GM12878 (cell line): ENCODE data around the gene SIGLEC14. TPM values are rescaled to one million over a fixed set of nuclear protein-coding genes. Genes with fewer than 3 reads are reported as not detected.

Experiments
- CHD2 ChIP-seq: IDR thresholded peaks from 2 replicates; pipeline ENCODE4 v1.6.1; 2011; ENCODE audit warnings: low read depth, low read length, improper control_type of control experiment, borderline replicate concordance
- DPF2 ChIP-seq: fragments of 450-650 bp; IDR thresholded peaks from 2 replicates; pipeline ENCODE4 v1.6.1; 2017; ENCODE audit warnings: mild to moderate bottlenecking
- EP300 ChIP-seq, 2 experiments: fragments of 150-350 bp in 1 of 2; IDR thresholded peaks; 2 replicates each; pipeline ENCODE4 v1.6.1; 2011 to 2012; ENCODE audit warnings: low read depth in 2 of 2, low read length in 2 of 2, borderline replicate concordance in 1 of 2, improper control_type of control experiment in 1 of 2, inconsistent platforms in 1 of 2; ENCODE audit not compliant: control insufficient read depth in 1 of 2
- HDGF ChIP-seq: fragments of 450-650 bp; IDR thresholded peaks from 2 replicates; pipeline ENCODE4 v1.6.1; 2016; ENCODE audit warnings: antibody characterized with exemption
- MYB ChIP-seq: fragments of 150-350 bp; IDR thresholded peaks from 2 replicates; pipeline ENCODE4 v1.6.1; 2014; ENCODE audit warnings: mild to moderate bottlenecking, low read depth, low read length, borderline replicate concordance
- PAX5 ChIP-seq: IDR thresholded peaks from 2 replicates; pipeline ENCODE4 v1.6.1; 2011; ENCODE audit warnings: low read depth, low read length, borderline replicate concordance
- PML ChIP-seq: IDR thresholded peaks from 2 replicates; pipeline ENCODE4 v1.6.1; 2012; ENCODE audit warnings: low read length, inconsistent platforms
- RBBP5 ChIP-seq: fragments of 200-600 bp; sonication (generic); conservative IDR thresholded peaks from 2 replicates; pipeline ENCODE4 v1.6.1; 2016
- SMC3 ChIP-seq: IDR thresholded peaks from 2 replicates; pipeline ENCODE4 v1.6.1; 2011; ENCODE audit warnings: low read length, improper control_type of control experiment, borderline replicate concordance
- SRF ChIP-seq, 2 experiments: IDR thresholded peaks; 2 replicates each; pipeline ENCODE4 v1.6.1; 2011; ENCODE audit warnings: low read depth in 2 of 2, low read length in 2 of 2, mild to moderate bottlenecking in 1 of 2, moderate library complexity in 1 of 2
- TCF3 ChIP-seq: IDR thresholded peaks from 2 replicates; pipeline ENCODE4 v1.6.1; 2012; ENCODE audit warnings: low read depth, mild to moderate bottlenecking, low read length, borderline replicate concordance; ENCODE audit not compliant: insufficient read depth
- TCF7 ChIP-seq: IDR thresholded peaks from 2 replicates; pipeline ENCODE4 v1.6.1; 2014; ENCODE audit warnings: antibody characterized with exemption, borderline replicate concordance
- ZNF24 ChIP-seq: fragments of 450-650 bp; IDR thresholded peaks from 2 replicates; pipeline ENCODE4 v1.6.1; 2017; ENCODE audit warnings: antibody characterized with exemption, mild to moderate bottlenecking
- polyA plus RNA-seq, 11 experiments: library from polyadenylated mRNA; depleted of rRNA in 4 of 11; unstranded in 6 of 11; stranded (reverse) in 5 of 11; fragments of >200 nt; fragmentation: Nextera tagmentation in 4 of 11; fragmentation: Illumina TruSeq in 1 of 11; extraction: Ambion mirVana in 4 of 11; extraction: Trizol in 1 of 11; gene quantifications; 1 replicate in 1 of 11; 2 replicates in 10 of 11; pipeline versions ENCODE4 v1.2.1 to v1.2.3, GENCODE V29; 2011 to 2016; ENCODE audit warnings: inconsistent platforms in 2 of 11, missing spikeins in 2 of 11, low read depth in 1 of 11
- total RNA-seq, 4 experiments: library from RNA; depleted of rRNA in 3 of 4; stranded (reverse); fragments of >200 nt in 3 of 4; fragmentation: Illumina TruSeq in 1 of 4; extraction: Trizol in 1 of 4; gene quantifications; 2 replicates each; pipeline versions ENCODE4 v1.2.1 to v1.2.3, GENCODE V29; 2013 to 2021
- TF ChIP-seq, protein P1 (sequence below): fragments of 150-350 bp; IDR thresholded peaks from 2 replicates; pipeline ENCODE4 v1.6.1; 2016; ENCODE audit warnings: low read depth, low read length
- TF ChIP-seq, protein P2 (sequence below): fragments of 450-650 bp; formaldehyde crosslinking; IDR thresholded peaks from 2 replicates; pipeline ENCODE4 v1.4.0; 2020; ENCODE audit warnings: mild to moderate bottlenecking, moderate library complexity
- TF ChIP-seq, protein P3 (sequence below), 3 experiments: IDR thresholded peaks in 2 of 3; conservative IDR thresholded peaks in 1 of 3; 2 replicates each; pipeline ENCODE4 v1.5.1; 2011; ENCODE audit warnings: low read depth in 3 of 3, low read length in 3 of 3, mild to moderate bottlenecking in 3 of 3, control low read depth in 2 of 3, moderate library complexity in 2 of 3, inconsistent platforms in 1 of 3, mixed read lengths in 1 of 3; ENCODE audit not compliant: control insufficient read depth in 2 of 3, insufficient read depth in 1 of 3; ENCODE audit errors: extremely low read depth in 1 of 3
- TF ChIP-seq, protein P4 (sequence below): fragments of 450-650 bp; IDR thresholded peaks from 2 replicates; pipeline ENCODE4 v1.6.1; 2016; ENCODE audit warnings: mild to moderate bottlenecking
- TF ChIP-seq, protein P5 (sequence below): fragments of 450-650 bp; IDR thresholded peaks from 2 replicates; pipeline ENCODE4 v1.6.1; 2018; ENCODE audit warnings: borderline replicate concordance, mild to moderate bottlenecking; ENCODE audit not compliant: partially characterized antibody

SIGLEC14 gene
- total and polyA plus RNA-seq, 10 of the 15 experiments (the other 5 are each of a cell fraction or from before 2014, with no cell fraction given), result 0.57 to 8.4 (median 4.6) TPM

DNA sequence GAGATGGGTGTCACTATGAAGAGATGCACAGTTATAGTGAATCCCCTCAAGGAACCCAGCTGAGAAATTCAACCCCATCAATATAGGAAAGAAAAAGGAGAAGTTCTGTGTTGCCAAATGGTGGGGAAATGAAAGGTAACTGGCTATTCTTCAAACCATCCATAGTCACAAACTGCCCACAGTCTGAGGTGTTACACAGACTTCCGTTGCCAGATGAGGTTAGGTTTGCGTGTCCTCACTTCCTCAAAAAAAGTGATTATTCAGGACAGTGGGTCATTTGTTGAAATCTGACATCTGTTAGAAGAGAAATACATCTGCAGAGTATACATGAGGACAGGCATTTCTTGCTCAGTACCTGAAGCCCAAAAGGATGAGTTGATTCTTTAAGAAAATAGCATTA lies 25.4 kb downstream of the SIGLEC14 start (continued):
- TF ChIP-seq TCF7 (no peak), PML (no peak), ZNF24 (no peak), CHD2 (no peak), SMC3 (no peak), DPF2 (peak; percentile 88), EP300 (IDR thresholded peaks at IDR 0.05; ENCODE audit: borderline replicate concordance in 1 of 2, control insufficient read depth in 1 of 2, low read depth in 2 of 2, low read length in 2 of 2) (peak in 1 of 2 experiments; percentile 65; a peak in 3 of 4 replicates), TCF3 (0 out of 2 replicates have a peak, but pooled peaks have one; percentile 51), RBBP5 (no peak), HDGF (no peak), MYB (no peak), SRF (IDR thresholded peaks at IDR 0.05; ENCODE audit: low read depth in 2 of 2, low read length in 2 of 2) (no peak), PAX5 (peak; percentile 68)
- TF ChIP-seq, protein P1, sequence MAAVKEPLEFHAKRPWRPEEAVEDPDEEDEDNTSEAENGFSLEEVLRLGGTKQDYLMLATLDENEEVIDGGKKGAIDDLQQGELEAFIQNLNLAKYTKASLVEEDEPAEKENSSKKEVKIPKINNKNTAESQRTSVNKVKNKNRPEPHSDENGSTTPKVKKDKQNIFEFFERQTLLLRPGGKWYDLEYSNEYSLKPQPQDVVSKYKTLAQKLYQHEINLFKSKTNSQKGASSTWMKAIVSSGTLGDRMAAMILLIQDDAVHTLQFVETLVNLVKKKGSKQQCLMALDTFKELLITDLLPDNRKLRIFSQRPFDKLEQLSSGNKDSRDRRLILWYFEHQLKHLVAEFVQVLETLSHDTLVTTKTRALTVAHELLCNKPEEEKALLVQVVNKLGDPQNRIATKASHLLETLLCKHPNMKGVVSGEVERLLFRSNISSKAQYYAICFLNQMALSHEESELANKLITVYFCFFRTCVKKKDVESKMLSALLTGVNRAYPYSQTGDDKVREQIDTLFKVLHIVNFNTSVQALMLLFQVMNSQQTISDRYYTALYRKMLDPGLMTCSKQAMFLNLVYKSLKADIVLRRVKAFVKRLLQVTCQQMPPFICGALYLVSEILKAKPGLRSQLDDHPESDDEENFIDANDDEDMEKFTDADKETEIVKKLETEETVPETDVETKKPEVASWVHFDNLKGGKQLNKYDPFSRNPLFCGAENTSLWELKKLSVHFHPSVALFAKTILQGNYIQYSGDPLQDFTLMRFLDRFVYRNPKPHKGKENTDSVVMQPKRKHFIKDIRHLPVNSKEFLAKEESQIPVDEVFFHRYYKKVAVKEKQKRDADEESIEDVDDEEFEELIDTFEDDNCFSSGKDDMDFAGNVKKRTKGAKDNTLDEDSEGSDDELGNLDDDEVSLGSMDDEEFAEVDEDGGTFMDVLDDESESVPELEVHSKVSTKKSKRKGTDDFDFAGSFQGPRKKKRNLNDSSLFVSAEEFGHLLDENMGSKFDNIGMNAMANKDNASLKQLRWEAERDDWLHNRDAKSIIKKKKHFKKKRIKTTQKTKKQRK, result no peak
- TF ChIP-seq, protein P2, sequence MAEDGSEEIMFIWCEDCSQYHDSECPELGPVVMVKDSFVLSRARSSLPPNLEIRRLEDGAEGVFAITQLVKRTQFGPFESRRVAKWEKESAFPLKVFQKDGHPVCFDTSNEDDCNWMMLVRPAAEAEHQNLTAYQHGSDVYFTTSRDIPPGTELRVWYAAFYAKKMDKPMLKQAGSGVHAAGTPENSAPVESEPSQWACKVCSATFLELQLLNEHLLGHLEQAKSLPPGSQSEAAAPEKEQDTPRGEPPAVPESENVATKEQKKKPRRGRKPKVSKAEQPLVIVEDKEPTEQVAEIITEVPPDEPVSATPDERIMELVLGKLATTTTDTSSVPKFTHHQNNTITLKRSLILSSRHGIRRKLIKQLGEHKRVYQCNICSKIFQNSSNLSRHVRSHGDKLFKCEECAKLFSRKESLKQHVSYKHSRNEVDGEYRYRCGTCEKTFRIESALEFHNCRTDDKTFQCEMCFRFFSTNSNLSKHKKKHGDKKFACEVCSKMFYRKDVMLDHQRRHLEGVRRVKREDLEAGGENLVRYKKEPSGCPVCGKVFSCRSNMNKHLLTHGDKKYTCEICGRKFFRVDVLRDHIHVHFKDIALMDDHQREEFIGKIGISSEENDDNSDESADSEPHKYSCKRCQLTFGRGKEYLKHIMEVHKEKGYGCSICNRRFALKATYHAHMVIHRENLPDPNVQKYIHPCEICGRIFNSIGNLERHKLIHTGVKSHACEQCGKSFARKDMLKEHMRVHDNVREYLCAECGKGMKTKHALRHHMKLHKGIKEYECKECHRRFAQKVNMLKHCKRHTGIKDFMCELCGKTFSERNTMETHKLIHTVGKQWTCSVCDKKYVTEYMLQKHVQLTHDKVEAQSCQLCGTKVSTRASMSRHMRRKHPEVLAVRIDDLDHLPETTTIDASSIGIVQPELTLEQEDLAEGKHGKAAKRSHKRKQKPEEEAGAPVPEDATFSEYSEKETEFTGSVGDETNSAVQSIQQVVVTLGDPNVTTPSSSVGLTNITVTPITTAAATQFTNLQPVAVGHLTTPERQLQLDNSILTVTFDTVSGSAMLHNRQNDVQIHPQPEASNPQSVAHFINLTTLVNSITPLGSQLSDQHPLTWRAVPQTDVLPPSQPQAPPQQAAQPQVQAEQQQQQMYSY, result no peak
- TF ChIP-seq, protein P3, sequence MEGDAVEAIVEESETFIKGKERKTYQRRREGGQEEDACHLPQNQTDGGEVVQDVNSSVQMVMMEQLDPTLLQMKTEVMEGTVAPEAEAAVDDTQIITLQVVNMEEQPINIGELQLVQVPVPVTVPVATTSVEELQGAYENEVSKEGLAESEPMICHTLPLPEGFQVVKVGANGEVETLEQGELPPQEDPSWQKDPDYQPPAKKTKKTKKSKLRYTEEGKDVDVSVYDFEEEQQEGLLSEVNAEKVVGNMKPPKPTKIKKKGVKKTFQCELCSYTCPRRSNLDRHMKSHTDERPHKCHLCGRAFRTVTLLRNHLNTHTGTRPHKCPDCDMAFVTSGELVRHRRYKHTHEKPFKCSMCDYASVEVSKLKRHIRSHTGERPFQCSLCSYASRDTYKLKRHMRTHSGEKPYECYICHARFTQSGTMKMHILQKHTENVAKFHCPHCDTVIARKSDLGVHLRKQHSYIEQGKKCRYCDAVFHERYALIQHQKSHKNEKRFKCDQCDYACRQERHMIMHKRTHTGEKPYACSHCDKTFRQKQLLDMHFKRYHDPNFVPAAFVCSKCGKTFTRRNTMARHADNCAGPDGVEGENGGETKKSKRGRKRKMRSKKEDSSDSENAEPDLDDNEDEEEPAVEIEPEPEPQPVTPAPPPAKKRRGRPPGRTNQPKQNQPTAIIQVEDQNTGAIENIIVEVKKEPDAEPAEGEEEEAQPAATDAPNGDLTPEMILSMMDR (IDR thresholded peaks at IDR 0.05 in 2 of 3, conservative IDR thresholded peaks at IDR 0.05 in 1 of 3; ENCODE audit: control insufficient read depth in 2 of 3, extremely low read depth in 1 of 3, insufficient read depth in 1 of 3, low read depth in 3 of 3, low read length in 3 of 3), result no peak
- TF ChIP-seq, protein P4, sequence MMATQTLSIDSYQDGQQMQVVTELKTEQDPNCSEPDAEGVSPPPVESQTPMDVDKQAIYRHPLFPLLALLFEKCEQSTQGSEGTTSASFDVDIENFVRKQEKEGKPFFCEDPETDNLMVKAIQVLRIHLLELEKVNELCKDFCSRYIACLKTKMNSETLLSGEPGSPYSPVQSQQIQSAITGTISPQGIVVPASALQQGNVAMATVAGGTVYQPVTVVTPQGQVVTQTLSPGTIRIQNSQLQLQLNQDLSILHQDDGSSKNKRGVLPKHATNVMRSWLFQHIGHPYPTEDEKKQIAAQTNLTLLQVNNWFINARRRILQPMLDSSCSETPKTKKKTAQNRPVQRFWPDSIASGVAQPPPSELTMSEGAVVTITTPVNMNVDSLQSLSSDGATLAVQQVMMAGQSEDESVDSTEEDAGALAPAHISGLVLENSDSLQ, result no peak
- TF ChIP-seq, protein P5, sequence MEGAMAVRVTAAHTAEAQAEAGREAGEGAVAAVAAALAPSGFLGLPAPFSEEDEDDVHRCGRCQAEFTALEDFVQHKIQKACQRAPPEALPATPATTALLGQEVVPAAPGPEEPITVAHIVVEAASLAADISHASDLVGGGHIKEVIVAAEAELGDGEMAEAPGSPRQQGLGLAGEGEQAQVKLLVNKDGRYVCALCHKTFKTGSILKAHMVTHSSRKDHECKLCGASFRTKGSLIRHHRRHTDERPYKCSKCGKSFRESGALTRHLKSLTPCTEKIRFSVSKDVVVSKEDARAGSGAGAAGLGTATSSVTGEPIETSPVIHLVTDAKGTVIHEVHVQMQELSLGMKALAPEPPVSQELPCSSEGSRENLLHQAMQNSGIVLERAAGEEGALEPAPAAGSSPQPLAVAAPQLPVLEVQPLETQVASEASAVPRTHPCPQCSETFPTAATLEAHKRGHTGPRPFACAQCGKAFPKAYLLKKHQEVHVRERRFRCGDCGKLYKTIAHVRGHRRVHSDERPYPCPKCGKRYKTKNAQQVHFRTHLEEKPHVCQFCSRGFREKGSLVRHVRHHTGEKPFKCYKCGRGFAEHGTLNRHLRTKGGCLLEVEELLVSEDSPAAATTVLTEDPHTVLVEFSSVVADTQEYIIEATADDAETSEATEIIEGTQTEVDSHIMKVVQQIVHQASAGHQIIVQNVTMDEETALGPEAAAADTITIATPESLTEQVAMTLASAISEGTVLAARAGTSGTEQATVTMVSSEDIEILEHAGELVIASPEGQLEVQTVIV, result no peak
